ENCODE data around the gene SDK1.

SDK1 gene

GRCh38 chr7:4159761-4160554 lies 858.9 kb downstream of the SDK1 start:
- no peak for TF ChIP-seq CTCF (IDR thresholded peaks at IDR 0.05)
- DNase-seq (ENCODE audit: low spot score), result no peak
- no peak overlapping the region for H3K4me3 ChIP-seq
- H3K27ac ChIP-seq, result no peak overlapping the region

GRCh38 chr7:4162884-4163564 lies 862.0 kb downstream of the SDK1 start:
- no peak for DNase-seq (ENCODE audit: low spot score)
- Histone ChIP-seq H3K27ac (no peak overlapping the region), H3K4me3 (no peak overlapping the region)
- TF ChIP-seq CTCF (IDR thresholded peaks at IDR 0.05), result no peak

GRCh38 chr7:4163565-4164203 lies 862.6 kb downstream of the SDK1 start:
- no peak for DNase-seq (ENCODE audit: low spot score)
- Histone ChIP-seq H3K27ac (no peak overlapping the region), H3K4me3 (no peak overlapping the region)
- no peak for TF ChIP-seq CTCF (IDR thresholded peaks at IDR 0.05)

GRCh38 chr7:4164556-4164955 lies 863.5 kb downstream of the SDK1 start:
- Histone ChIP-seq H3K4me3 (no peak overlapping the region), H3K27ac (no peak overlapping the region)
- DNase-seq (ENCODE audit: low spot score), result no peak
- no peak for TF ChIP-seq CTCF (IDR thresholded peaks at IDR 0.05)

- TF ChIP-seq CTCF (IDR thresholded peaks at IDR 0.05), result no peak
- H3K4me3 ChIP-seq, result no peak overlapping the region
Observed at GRCh38 chr7:4166340-4166739, 865.3 kb downstream of the SDK1 start.

GRCh38 chr7:4166807-4167206 lies 865.8 kb downstream of the SDK1 start:
- no peak for TF ChIP-seq CTCF (IDR thresholded peaks at IDR 0.05)

More at GRCh38 chr7:4166340-4166739, 865.3 kb downstream of the SDK1 start:
- H3K27ac ChIP-seq, result no peak overlapping the region
- no peak for DNase-seq (ENCODE audit: low spot score)

More at GRCh38 chr7:4166807-4167206, 865.8 kb downstream of the SDK1 start:
- Histone ChIP-seq H3K27ac (no peak overlapping the region), H3K4me3 (no peak overlapping the region)
- no peak for DNase-seq (ENCODE audit: low spot score)
